ENCODE data around the gene HELB.

- TF ChIP-seq SIN3A (IDR thresholded peaks at IDR 0.05; ENCODE audit: borderline replicate concordance, insufficient read depth, low read length): no peak
- TF ChIP-seq, protein P1, sequence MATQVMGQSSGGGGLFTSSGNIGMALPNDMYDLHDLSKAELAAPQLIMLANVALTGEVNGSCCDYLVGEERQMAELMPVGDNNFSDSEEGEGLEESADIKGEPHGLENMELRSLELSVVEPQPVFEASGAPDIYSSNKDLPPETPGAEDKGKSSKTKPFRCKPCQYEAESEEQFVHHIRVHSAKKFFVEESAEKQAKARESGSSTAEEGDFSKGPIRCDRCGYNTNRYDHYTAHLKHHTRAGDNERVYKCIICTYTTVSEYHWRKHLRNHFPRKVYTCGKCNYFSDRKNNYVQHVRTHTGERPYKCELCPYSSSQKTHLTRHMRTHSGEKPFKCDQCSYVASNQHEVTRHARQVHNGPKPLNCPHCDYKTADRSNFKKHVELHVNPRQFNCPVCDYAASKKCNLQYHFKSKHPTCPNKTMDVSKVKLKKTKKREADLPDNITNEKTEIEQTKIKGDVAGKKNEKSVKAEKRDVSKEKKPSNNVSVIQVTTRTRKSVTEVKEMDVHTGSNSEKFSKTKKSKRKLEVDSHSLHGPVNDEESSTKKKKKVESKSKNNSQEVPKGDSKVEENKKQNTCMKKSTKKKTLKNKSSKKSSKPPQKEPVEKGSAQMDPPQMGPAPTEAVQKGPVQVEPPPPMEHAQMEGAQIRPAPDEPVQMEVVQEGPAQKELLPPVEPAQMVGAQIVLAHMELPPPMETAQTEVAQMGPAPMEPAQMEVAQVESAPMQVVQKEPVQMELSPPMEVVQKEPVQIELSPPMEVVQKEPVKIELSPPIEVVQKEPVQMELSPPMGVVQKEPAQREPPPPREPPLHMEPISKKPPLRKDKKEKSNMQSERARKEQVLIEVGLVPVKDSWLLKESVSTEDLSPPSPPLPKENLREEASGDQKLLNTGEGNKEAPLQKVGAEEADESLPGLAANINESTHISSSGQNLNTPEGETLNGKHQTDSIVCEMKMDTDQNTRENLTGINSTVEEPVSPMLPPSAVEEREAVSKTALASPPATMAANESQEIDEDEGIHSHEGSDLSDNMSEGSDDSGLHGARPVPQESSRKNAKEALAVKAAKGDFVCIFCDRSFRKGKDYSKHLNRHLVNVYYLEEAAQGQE (IDR thresholded peaks at IDR 0.05; ENCODE audit: insufficient read depth in 1 of 2, low read depth in 2 of 2, low read length in 2 of 2): no peak
These were observed 38.8 kb downstream of the HELB start for GRCh38 chr12:66341126-66341525.
